HCT116 (cell line): Measurements from ENCODE around the gene TBX5. TPM values are rescaled to one million over a fixed set of nuclear protein-coding genes. Genes with fewer than 3 reads are reported as not detected.

Experiments
- ATAC-seq: fragments of 200-7000 bp; cut with Tn5 transposase; 2 replicates; pipeline ENCODE4 v1.9.1; 2020; ENCODE audit warnings: mild to moderate bottlenecking, moderate library complexity
- BruUV-seq: library from RNA; stranded (reverse); fragments of 400-500 nt; replicated peaks from 2 replicates; lab custom pipeline; 2021; lab: Mats Ljungman, UMichigan
- CTCF ChIA-PET: fragments of 300-600 bp; sonication (Branson Sonifier 250); formaldehyde crosslinking; loops from one replicate; lab custom pipeline; 2021; ENCODE audit warnings: antibody characterized with exemption; lab: Charles Lee
- POLR2A ChIA-PET: fragments of 300-600, 350-600 bp; sonication (Branson Sonifier 250); formaldehyde crosslinking; loops from one replicate; lab custom pipeline; 2021; ENCODE audit warnings: antibody characterized with exemption; lab: Charles Lee
- RAD21 ChIA-PET, 2 experiments: fragments of 300-600 bp; sonication (Branson Sonifier 250); formaldehyde crosslinking; loops; one replicate each; lab custom pipeline; 2023; ENCODE audit warnings: low total read pairs in 2 of 2; ENCODE audit not compliant: uncharacterized antibody in 2 of 2, unreplicated experiment in 2 of 2, low non-redundant PET in 1 of 2; lab: Charles Lee
- DNase-seq: peaks from one replicate; pipeline ENCODE4 v3.0.0-alpha.2; 2010; ENCODE audit warnings: low read depth, low spot score
- H2AFZ ChIP-seq: fragments of 200-600 bp; shearing (Covaris generic), sonication (generic); 2 replicates; pipeline ENCODE4 v1.6.1; 2017; ENCODE audit warnings: low read depth, mixed run types, mixed read lengths, antibody characterized with exemption, low read length; ENCODE audit not compliant: poor library complexity, severe bottlenecking
- H3K27ac ChIP-seq: 2 replicates; pipeline ENCODE4 v1.5.1; 2012; ENCODE audit warnings: low read depth, low read length
- H3K27me3 ChIP-seq: fragments of 200-600 bp; sonication (generic); 2 replicates; pipeline ENCODE4 v1.6.1; 2016; ENCODE audit warnings: mixed run types, low read length, mixed read lengths; ENCODE audit not compliant: insufficient read depth
- H3K36me3 ChIP-seq, 2 experiments: fragments of 200-500 bp in 1 of 2; fragments of 200-600 bp in 1 of 2; sonication (Bioruptor generic) in 1 of 2; sonication (generic) in 1 of 2; 2 replicates each; pipeline versions ENCODE4 v1.5.1 to v1.6.1; 2014 to 2016; ENCODE audit warnings: low read length in 2 of 2, inconsistent platforms in 1 of 2, mixed read lengths in 1 of 2, mixed run types in 1 of 2; ENCODE audit not compliant: insufficient read depth in 2 of 2, control insufficient read depth in 1 of 2
- H3K4me1 ChIP-seq, 2 experiments: fragments of 200-600 bp in 1 of 2; sonication (generic) in 1 of 2; 2 replicates each; pipeline versions ENCODE4 v1.5.1 to v1.6.1; 2012 to 2017; ENCODE audit warnings: low read length in 2 of 2, inconsistent platforms in 1 of 2, mild to moderate bottlenecking in 1 of 2, mixed read lengths in 1 of 2, mixed run types in 1 of 2, moderate library complexity in 1 of 2; ENCODE audit not compliant: insufficient read depth in 2 of 2, control insufficient read depth in 1 of 2
- H3K4me2 ChIP-seq: fragments of 200-600 bp; sonication (generic); 2 replicates; pipeline ENCODE4 v1.6.1; 2017; ENCODE audit warnings: mixed run types, low read length, mixed read lengths
- H3K4me3 ChIP-seq, 2 experiments: fragments of 200-600 bp in 1 of 2; sonication (generic) in 1 of 2; replicated peaks in 1 of 2; 2 replicates each; pipeline ENCODE4 v1.5.1; 2011 to 2016; ENCODE audit warnings: low read length in 2 of 2, control low read depth in 1 of 2, low read depth in 1 of 2, mild to moderate bottlenecking in 1 of 2, mixed read lengths in 1 of 2, mixed run types in 1 of 2
- H3K79me2 ChIP-seq: fragments of 200-600 bp; sonication (generic); 2 replicates; pipeline ENCODE4 v1.6.1; 2017; ENCODE audit warnings: mild to moderate bottlenecking, mixed run types, low read length, moderate library complexity, mixed read lengths; ENCODE audit not compliant: insufficient read depth
- H3K9ac ChIP-seq: fragments of 200-600 bp; sonication (generic); 2 replicates; pipeline ENCODE4 v1.6.1; 2016; ENCODE audit warnings: low read length, mixed read lengths
- H3K9me2 ChIP-seq: fragments of 200-600 bp; sonication (generic), shearing (Covaris generic); 2 replicates; pipeline ENCODE4 v1.6.1; 2017; ENCODE audit warnings: mixed run types, mild to moderate bottlenecking, moderate library complexity; ENCODE audit not compliant: insufficient read depth
- H3K9me3 ChIP-seq, 2 experiments: fragments of 200-500 bp in 1 of 2; fragments of 200-600 bp in 1 of 2; sonication (Bioruptor generic) in 1 of 2; sonication (generic) in 1 of 2; 2 replicates each; pipeline ENCODE4 v1.6.1; 2014 to 2017; ENCODE audit warnings: low read length in 2 of 2, mixed read lengths in 2 of 2, inconsistent platforms in 1 of 2, low read depth in 1 of 2, mild to moderate bottlenecking in 1 of 2, mixed run types in 1 of 2, moderate library complexity in 1 of 2; ENCODE audit not compliant: control insufficient read depth in 1 of 2, insufficient read depth in 1 of 2
- H4K20me1 ChIP-seq: fragments of 200-600 bp; sonication (generic), shearing (Covaris generic); 2 replicates; pipeline ENCODE4 v1.6.1; 2017; ENCODE audit warnings: mixed run types, mild to moderate bottlenecking, moderate library complexity; ENCODE audit not compliant: insufficient read depth
- CEBPB ChIP-seq: IDR thresholded peaks from 2 replicates; pipeline ENCODE4 v1.6.1; 2012; ENCODE audit warnings: low read depth
- CTCF ChIP-seq, 3 experiments: fragments of 200-600 bp in 1 of 3; sonication (generic) in 1 of 3; IDR thresholded peaks in 2 of 3; conservative IDR thresholded peaks in 1 of 3; 2 replicates each; pipeline ENCODE4 v1.5.1; 2012 to 2017; ENCODE audit warnings: low read depth in 2 of 3, low read length in 2 of 3, antibody characterized with exemption in 1 of 3, borderline replicate concordance in 1 of 3, control low read depth in 1 of 3, mild to moderate bottlenecking in 1 of 3, mixed read lengths in 1 of 3, mixed run types in 1 of 3, moderate library complexity in 1 of 3; ENCODE audit not compliant: insufficient read depth in 1 of 3
- EGR1 ChIP-seq: IDR thresholded peaks from 2 replicates; pipeline ENCODE4 v1.6.1; 2012; ENCODE audit warnings: low read depth
- ELF1 ChIP-seq: IDR thresholded peaks from 2 replicates; pipeline ENCODE4 v1.6.1; 2012; ENCODE audit warnings: low read depth, borderline replicate concordance
- FOSL1 ChIP-seq: IDR thresholded peaks from 2 replicates; pipeline ENCODE4 v1.6.1; 2012; ENCODE audit warnings: low read depth
- JUND ChIP-seq: IDR thresholded peaks from 2 replicates; pipeline ENCODE4 v1.6.1; 2012
- MAX ChIP-seq: IDR thresholded peaks from 2 replicates; pipeline ENCODE4 v1.6.1; 2012
- POLR2A ChIP-seq: IDR thresholded peaks from 2 replicates; pipeline ENCODE4 v1.7.0; 2011; ENCODE audit warnings: borderline replicate concordance; ENCODE audit not compliant: insufficient read depth, insufficient read length; ENCODE audit errors: extremely low read depth
- RAD21 ChIP-seq: IDR thresholded peaks from 2 replicates; pipeline ENCODE4 v1.6.1; 2012; ENCODE audit warnings: low read depth, mild to moderate bottlenecking
- SRF ChIP-seq: IDR thresholded peaks from 2 replicates; pipeline ENCODE4 v1.6.1; 2012; ENCODE audit warnings: low read depth
- YY1 ChIP-seq: IDR thresholded peaks from 2 replicates; pipeline ENCODE4 v1.6.1; 2011; ENCODE audit warnings: low read length, low read depth, moderate library complexity, mild to moderate bottlenecking; ENCODE audit not compliant: insufficient replicate concordance; ENCODE audit errors: extremely low read depth
- ZBTB33 ChIP-seq: IDR thresholded peaks from 2 replicates; pipeline ENCODE4 v1.6.1; 2011; ENCODE audit warnings: mild to moderate bottlenecking, low read length, moderate library complexity; ENCODE audit not compliant: insufficient replicate concordance; ENCODE audit errors: extremely low read depth
- ZFX ChIP-seq: fragments of 450-650 bp; IDR thresholded peaks from 2 replicates; pipeline ENCODE4 v1.6.1; 2017
- ZNF274 ChIP-seq: fragments of 200-500 bp; sonication (Bioruptor generic); IDR thresholded peaks from 2 replicates; pipeline ENCODE4 v1.6.1; 2014; ENCODE audit warnings: mild to moderate bottlenecking, low read depth, low read length, inconsistent platforms
- intact Hi-C: fragments of 100-400 bp; cut with micrococcal nuclease; formaldehyde crosslinking; loops from 2 replicates; pipeline ENCODE4 v1.10.0; 2022
- total RNA-seq: library from RNA; stranded (reverse); gene quantifications from one replicate; pipeline ENCODE4 v1.2.1, GENCODE V29; 2021; ENCODE audit not compliant: unreplicated experiment

Gene TBX5
- total RNA-seq, 1 experiment from 2014 or later, result 0.10 TPM

- H3K4me3 ChIP-seq, result no peak overlapping the region
- no peak for TF ChIP-seq SRF
- no peak for TF ChIP-seq RAD21
- TF ChIP-seq POLR2A, result no peak
- no peak for TF ChIP-seq CTCF (IDR thresholded peaks at IDR 0.05 in 2 of 3, conservative IDR thresholded peaks at IDR 0.05 in 1 of 3; ENCODE audit: borderline replicate concordance in 1 of 3, insufficient read depth in 1 of 3, low read depth in 2 of 3, low read length in 2 of 3)
- TF ChIP-seq ZFX, result no peak
- no peak for TF ChIP-seq CEBPB
- TF ChIP-seq FOSL1, result no peak
- no peak for TF ChIP-seq ZBTB33
- TF ChIP-seq ZNF274, result no peak
- TF ChIP-seq YY1, result no peak
- no peak for TF ChIP-seq EGR1
- TF ChIP-seq ELF1, result no peak
- no peak for TF ChIP-seq MAX
- no peak for TF ChIP-seq JUND
- ChIA-PET CTCF (no interaction called here), RAD21 (no interaction called here), POLR2A (no interaction called here)
- H3K27ac ChIP-seq, result no peak overlapping the region
- no peaks in the 10 kb centered on the region for H3K79me2 ChIP-seq
- peaks cover 25% of the 10 kb centered on the region for H3K27me3 ChIP-seq
- no peaks in the 10 kb centered on the region for H3K9me3 ChIP-seq
- no peaks in the 10 kb centered on the region for H3K9me2 ChIP-seq
- H3K4me1 ChIP-seq, result peaks cover under 1 to 12% of the 10 kb centered on the region in 2 experiments; a peak in 3 of 4 replicates
- ATAC-seq (no peak), DNase-seq (no peak)
- BruUV-seq, result no TSS peak
- H3K4me2 ChIP-seq, result no peak overlapping the region
- H4K20me1 ChIP-seq, result no peaks in the 10 kb centered on the region
- no peak overlapping the region for H2AFZ ChIP-seq
- intact Hi-C loops, result no loop called here
- H3K9ac ChIP-seq, result no peak overlapping the region
- H3K36me3 ChIP-seq, result no peaks in the 10 kb centered on the region
These were observed 85.0 kb downstream of the TBX5 start for GRCh38 chr12:114320968-114321367.
